Spinal cord (tissue), 10 donors: ENCODE results near the gene REL. TPM values are rescaled to one million over a fixed set of nuclear protein-coding genes. Genes with fewer than 3 reads are reported as not detected.

Experiments used
- DNase-seq, 6 donors: peaks; one replicate each; pipeline versions ENCODE4 v3.0.0 to v3.0.0-alpha.2; 2013 to 2015; ENCODE audit warnings: low spot score in 6 of 6, low read depth in 4 of 6
- H3K27ac ChIP-seq: one replicate; pipeline ENCODE4 v1.5.1; 2013; ENCODE audit warnings: low read depth, low read length, control low read depth
- H3K27me3 ChIP-seq: one replicate; pipeline ENCODE4 v1.6.1; 2013; ENCODE audit warnings: low read length; ENCODE audit not compliant: control insufficient read depth, insufficient read depth
- H3K36me3 ChIP-seq: one replicate; pipeline ENCODE4 v1.6.1; 2013; ENCODE audit warnings: low read length; ENCODE audit not compliant: control insufficient read depth, insufficient read depth
- H3K4me1 ChIP-seq: one replicate; pipeline ENCODE4 v1.6.1; 2013; ENCODE audit warnings: low read length; ENCODE audit not compliant: control insufficient read depth, insufficient read depth
- H3K4me3 ChIP-seq: one replicate; pipeline ENCODE4 v1.5.1; 2013; ENCODE audit warnings: low read depth, low read length, control low read depth
- H3K9me3 ChIP-seq: one replicate; pipeline ENCODE4 v1.6.1; 2013; ENCODE audit warnings: low read length; ENCODE audit not compliant: control insufficient read depth, insufficient read depth
- WGBS: methylation state at CpG from one replicate; pipeline ENCODE4 v1.1.5; 2013; ENCODE audit warnings: missing lambda C conversion rate; ENCODE audit not compliant: insufficient coverage; 5-methylcytosine and 5-hydroxymethylcytosine counted together
- long read RNA-seq, 4 donors: transcript quantifications; one replicate each; lab custom pipeline, GENCODE V29; 2026
- polyA plus RNA-seq, 2 donors: library from polyadenylated mRNA; unstranded; fragments of 120-200 nt; gene quantifications; one replicate each; pipeline ENCODE4 v1.2.1, GENCODE V29; 2013; ENCODE audit not compliant: insufficient read length in 2 of 2
- total RNA-seq, 2 donors: library from RNA; depleted of rRNA in 1 of 2; stranded (reverse); fragments of 120-200 nt in 1 of 2; fragments of >200 nt in 1 of 2; gene quantifications; one replicate each; pipeline versions ENCODE4 v1.2.3 to v1.2.4, GENCODE V29; 2013 to 2014
- donor health status: healthy.

REL gene
- total RNA-seq (10 to 100 TPM in 1 of 2 donors, 1 to 10 TPM in 1; 8.7 to 10.8 TPM), polyA plus RNA-seq (1 to 10 TPM; 2.8 to 3.0 TPM)
- long read RNA-seq, donor 1, result 0 reads
- long read RNA-seq, donor 2, result 0 reads
- long read RNA-seq, donor 3, result 0 reads
- long read RNA-seq, donor 4, result 0 reads

DNA sequence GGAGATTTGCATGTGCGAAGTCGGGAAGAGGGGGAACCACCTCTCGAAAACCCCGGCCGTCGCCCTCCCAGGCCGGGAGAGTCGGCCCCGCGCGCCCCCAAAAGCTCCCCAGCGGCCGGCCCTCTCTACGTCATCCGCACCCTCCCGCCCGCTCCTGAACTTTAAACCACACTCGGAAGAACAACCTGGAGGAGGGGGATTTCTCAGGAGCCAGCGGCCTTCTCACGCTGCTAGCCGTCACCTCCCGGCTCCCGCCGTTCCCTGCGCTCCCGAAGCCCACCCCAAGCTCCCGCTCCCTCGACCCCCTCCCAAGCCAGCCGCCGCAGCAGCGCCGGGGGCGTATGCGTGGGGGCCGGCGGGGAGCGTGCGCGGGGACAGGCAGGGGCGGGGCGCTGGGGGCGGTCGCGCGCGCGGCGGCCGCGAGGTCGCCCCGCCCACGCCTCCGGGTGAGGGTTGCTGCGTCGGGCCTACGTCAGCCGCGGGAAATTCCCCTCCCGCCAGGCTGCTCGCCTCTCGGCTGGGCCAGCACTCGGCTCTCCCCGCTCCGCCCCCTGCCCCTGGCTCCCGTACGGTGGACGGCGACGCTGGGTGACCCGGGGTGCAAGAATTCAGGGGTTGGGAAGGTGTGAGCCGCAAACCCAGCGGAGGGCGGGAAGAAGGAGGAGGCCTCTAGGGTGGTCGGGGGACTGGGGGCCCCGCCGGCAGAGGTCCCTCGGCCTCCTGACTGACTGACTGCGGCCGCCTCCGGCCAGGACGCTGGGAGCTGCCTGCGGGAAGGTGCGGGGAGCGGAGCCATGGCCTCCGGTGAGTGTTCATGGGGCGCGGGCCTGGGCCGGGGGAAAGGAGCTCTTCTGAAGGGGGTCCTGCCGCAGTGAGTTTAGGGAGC lies at the start of gene REL:
Gene REL (plus strand): TSS at position 528 of the 886 bp plus-strand sequence. CDS start 267 bp downstream, at position 795.
- H3K4me1 ChIP-seq, result peaks cover 5% of the 10 kb centered on the region
- peak; percentile 76 to 96 (median 82) for DNase-seq
- H3K9me3 ChIP-seq, result no peaks in the 10 kb centered on the region
- WGBS, result under 1% methylated on average over 72 of the region's 90 CpGs
- H3K4me3 ChIP-seq, result peak within 1 kb of the TSS; percentile 87
- no peaks in the 10 kb centered on the region for H3K27me3 ChIP-seq
- peak within 1 kb of the TSS; percentile 95 for H3K27ac ChIP-seq
- no peaks in the 10 kb centered on the region for H3K36me3 ChIP-seq

DNA sequence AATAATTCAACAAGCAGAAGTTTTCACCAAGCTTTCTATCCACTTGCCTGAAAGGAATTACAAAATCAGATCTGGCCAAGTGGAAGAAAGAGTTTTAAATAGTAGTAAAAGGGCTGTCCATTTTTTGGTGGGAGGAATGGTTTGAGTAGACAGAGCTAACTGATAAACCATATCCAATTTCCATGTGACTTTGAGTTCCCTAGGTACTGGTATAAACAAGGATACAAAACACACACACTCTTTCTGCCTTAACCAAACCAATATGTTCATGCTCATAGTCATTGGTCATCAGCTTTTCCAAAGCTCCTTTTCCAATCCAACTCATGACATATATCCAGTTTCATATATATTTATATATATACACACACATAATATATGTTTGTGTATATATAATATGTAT lies 49.5 kb upstream of the REL start:
- Histone ChIP-seq H3K27me3 (no peaks in the 10 kb centered on the region), H3K36me3 (no peaks in the 10 kb centered on the region), H3K27ac (no peak overlapping the region), H3K4me1 (no peaks in the 10 kb centered on the region), H3K9me3 (no peaks in the 10 kb centered on the region), H3K4me3 (no peak overlapping the region)
- no peak for DNase-seq

DNA sequence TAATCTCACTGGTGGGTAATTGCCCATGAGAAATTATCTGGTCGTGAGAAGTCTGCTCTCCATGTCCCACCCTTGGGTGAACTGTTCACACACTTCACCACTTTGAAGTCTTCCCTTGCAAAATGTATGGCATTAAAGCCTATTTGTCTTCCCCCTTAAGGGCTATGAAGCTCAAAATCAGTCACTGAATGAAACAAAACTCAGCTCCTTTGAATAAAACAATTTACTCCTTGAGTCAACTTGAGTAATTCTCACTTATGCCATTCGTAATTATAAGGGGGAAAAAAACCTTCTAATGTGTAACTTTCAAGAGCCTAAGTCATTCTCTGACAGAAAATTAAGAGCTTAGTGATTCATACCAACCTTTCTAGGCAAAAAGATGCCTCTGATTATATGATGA lies 48.8 kb upstream of the REL start:
- no peak overlapping the region for H3K27ac ChIP-seq
- H3K4me3 ChIP-seq, result no peak overlapping the region
- H3K9me3 ChIP-seq, result no peaks in the 10 kb centered on the region
- H3K36me3 ChIP-seq, result no peaks in the 10 kb centered on the region
- DNase-seq, result no peak
- no peaks in the 10 kb centered on the region for H3K4me1 ChIP-seq
- H3K27me3 ChIP-seq, result no peaks in the 10 kb centered on the region
- WGBS, result no CpG with 5 or more reads among the region's 2 CpGs

DNA sequence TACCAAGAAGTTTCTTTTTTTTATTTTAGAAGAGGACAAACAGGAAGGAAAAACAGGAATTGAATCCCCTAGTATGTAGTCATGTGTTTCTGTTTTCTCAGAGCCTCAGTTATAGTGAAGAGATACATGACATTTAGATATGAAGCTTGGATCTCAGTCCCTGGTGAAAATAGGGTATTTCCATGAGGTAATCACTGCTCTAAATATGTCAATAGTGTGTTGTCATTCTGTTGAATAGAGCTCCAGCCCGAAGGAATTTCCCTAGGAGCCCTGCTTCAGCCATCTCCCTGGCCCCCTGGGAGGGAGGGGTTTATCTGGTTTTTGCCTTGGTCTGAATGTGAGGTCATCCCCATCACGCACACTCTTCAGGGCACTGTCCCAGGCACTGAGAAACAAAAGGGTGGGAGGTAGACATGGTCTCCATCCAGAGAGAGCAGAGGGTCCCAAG lies 47.1 kb upstream of the REL start:
- no peaks in the 10 kb centered on the region for H3K9me3 ChIP-seq
- no peak for DNase-seq
- no peaks in the 10 kb centered on the region for H3K36me3 ChIP-seq
- no peaks in the 10 kb centered on the region for H3K4me1 ChIP-seq
- no peaks in the 10 kb centered on the region for H3K27me3 ChIP-seq
- WGBS, result 100% methylated on average over 1 of the region's 2 CpGs
- no peak overlapping the region for H3K27ac ChIP-seq
- H3K4me3 ChIP-seq, result no peak overlapping the region

DNA sequence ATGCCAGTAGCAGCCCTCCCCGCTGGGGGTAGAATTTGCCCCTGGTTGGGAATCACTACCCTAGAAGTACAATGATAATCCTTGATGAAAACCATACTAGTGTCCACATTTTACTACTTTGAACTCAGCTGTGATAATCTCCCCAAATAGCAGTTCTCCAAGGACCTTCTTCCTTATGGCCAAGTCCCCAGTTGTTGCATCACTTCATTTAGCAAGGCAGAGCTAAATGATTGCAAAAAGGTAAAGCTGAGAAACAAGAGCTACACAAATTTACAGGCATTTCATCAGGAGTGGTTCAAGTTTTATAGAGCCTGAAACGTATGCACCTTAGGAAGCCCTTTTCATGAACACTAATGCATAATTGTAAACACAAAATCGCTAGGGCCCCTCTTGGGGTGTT lies 44.9 kb upstream of the REL start:
- WGBS, result no CpG with 5 or more reads among the region's 3 CpGs

DNA sequence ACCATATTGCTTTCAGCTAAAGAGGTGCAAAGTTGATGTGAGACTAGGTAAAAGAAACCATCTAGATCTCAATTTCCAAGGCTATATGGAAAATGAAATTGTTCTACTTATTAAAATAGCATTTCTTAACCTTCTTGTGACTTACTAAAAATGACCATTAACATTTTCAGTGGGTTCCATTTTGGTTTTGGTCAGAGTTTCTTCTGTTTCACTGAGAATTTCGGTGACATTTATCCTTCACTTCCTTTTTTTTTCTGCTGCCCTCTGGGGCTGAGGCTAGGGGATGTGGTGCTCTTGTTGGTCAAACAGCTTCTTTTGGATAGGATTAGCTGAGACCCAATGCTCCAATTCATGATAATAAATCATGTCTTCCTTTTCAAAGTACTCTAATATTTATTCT lies 44.3 kb upstream of the REL start:
- Histone ChIP-seq H3K27ac (no peak overlapping the region), H3K36me3 (no peaks in the 10 kb centered on the region)
- no CpG with 5 or more reads among the region's 1 CpG for WGBS

More for the DNA sequence above, 44.9 kb upstream of the REL start:
- Histone ChIP-seq H3K27me3 (no peaks in the 10 kb centered on the region), H3K27ac (no peak overlapping the region), H3K36me3 (no peaks in the 10 kb centered on the region), H3K4me1 (no peaks in the 10 kb centered on the region), H3K9me3 (no peaks in the 10 kb centered on the region), H3K4me3 (no peak overlapping the region)
- no peak for DNase-seq

DNA sequence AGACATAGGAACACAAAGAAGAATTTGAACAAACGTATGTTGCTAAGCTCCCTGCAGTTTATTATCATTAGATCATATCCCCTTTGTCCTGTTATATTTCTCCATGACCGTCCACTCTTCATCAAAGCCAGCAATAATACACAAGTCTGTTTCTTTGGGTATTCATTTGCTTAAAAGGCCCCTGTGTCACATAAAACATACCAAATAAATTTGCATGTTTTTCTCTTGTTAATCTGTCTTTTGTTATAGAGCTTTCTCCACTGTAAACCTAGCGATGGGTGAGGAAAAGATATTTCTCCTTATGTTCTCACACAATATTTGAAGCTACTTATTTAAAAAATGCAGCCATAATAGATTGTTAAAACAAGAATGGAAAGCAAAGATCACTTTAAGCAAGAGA lies 42.9 kb upstream of the REL start:
- H3K4me1 ChIP-seq, result no peaks in the 10 kb centered on the region
- no peaks in the 10 kb centered on the region for H3K9me3 ChIP-seq
- H3K27me3 ChIP-seq, result no peaks in the 10 kb centered on the region
- DNase-seq, result peak in 1 of 6 donors; percentile 4
- WGBS, result no CpG with 5 or more reads among the region's 3 CpGs
- H3K36me3 ChIP-seq, result no peaks in the 10 kb centered on the region
- no peak overlapping the region for H3K4me3 ChIP-seq
- H3K27ac ChIP-seq, result no peak overlapping the region

More for the DNA sequence above, 44.3 kb upstream of the REL start:
- no peak for DNase-seq
- H3K4me1 ChIP-seq, result no peaks in the 10 kb centered on the region
- H3K27me3 ChIP-seq, result no peaks in the 10 kb centered on the region
- no peak overlapping the region for H3K4me3 ChIP-seq
- H3K9me3 ChIP-seq, result no peaks in the 10 kb centered on the region

DNA sequence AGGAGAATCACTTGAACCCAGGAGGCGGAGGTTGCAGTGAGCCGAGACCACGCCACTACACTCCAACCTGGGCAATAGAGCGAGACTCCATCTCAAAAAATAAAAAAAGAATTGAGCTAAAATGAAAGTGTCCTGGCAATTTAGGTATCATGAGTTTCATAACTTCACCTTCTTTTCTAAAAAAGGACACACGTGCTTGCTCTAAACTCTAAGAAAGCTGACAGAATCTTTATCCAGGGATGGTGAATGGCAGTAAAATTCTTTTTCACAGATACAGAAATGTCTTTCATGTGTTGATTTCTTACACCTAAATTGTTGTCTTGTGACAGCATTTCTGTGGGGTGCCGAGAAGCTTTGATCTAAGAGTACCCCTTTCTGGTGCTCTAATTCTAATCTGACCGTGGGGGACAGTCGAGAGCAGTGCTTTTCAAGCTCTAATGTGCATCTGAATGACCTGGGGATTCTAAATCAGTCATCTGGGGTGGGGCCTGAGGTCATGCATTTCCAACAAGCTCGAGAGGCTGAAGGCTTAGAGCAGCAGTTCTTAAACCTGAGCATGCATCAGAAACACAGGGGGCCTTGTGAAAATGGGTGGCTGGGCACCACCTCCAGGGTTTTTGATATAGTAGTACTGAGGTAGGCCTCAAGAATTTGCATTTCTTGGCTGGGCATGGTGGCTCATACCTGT lies 42.1 kb upstream of the REL start:
- WGBS, result 31% methylated on average over 4 of the region's 9 CpGs
- no peak overlapping the region for H3K4me3 ChIP-seq
- H3K36me3 ChIP-seq, result no peaks in the 10 kb centered on the region
- H3K9me3 ChIP-seq, result no peaks in the 10 kb centered on the region
- no peaks in the 10 kb centered on the region for H3K4me1 ChIP-seq
- DNase-seq, result no peak
- no peaks in the 10 kb centered on the region for H3K27me3 ChIP-seq
- H3K27ac ChIP-seq, result no peak overlapping the region

DNA sequence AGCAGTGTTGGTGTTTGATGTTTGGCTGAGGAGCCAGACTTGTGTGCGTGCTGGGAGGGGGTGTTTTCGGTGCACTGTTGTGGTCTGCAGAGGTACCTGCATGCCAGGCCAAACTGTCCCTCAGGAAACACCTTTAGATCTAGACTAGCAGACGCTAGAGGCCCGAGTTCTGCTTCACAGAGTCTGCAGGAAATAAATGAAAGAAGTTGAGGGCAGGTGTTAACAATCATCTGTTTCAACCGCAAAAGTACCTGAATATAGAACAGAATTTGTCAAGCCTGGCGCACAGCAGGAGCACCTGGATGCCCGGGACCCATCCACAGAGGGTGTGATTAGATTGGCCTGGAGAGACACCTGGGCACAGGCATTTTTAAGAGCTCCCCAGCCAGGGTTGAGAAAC lies 40.5 kb upstream of the REL start:
- WGBS, result 89% methylated on average over 5 of the region's 7 CpGs
- Histone ChIP-seq H3K36me3 (no peaks in the 10 kb centered on the region), H3K4me3 (no peak overlapping the region), H3K27ac (no peak overlapping the region), H3K27me3 (no peaks in the 10 kb centered on the region), H3K9me3 (no peaks in the 10 kb centered on the region), H3K4me1 (no peaks in the 10 kb centered on the region)
- no peak for DNase-seq
